GM19467 (cell line): ENCODE measurements around the gene NUP210L.
A peak's percentile ranks its signal among the peaks of the same experiment; 100 is the strongest.
"Not testable (repeated sequence)": the region's sequence is repeated elsewhere in the genome, so short reads cannot be mapped to it uniquely, and the experiment has no call there.

Experiments
- ATAC-seq: cut with Tn5 transposase; IDR thresholded peaks from one replicate; pipeline ENCODE4 v1.9.1; 2021; ENCODE audit warnings: mild to moderate bottlenecking, moderate library complexity; ENCODE audit not compliant: unreplicated experiment

NUP210L gene

GRCh38 chr1:153995640-153996039 lies 159.2 kb downstream of the NUP210L start:
- no peak for ATAC-seq

- ATAC-seq: no peak
Measured at GRCh38 chr1:153995202-153995601, 159.7 kb downstream of the NUP210L start.

GRCh38 chr1:153991806-153992205 lies 163.1 kb downstream of the NUP210L start:
- no peak for ATAC-seq

- no peak for ATAC-seq
Measured at GRCh38 chr1:153991151-153991630, 163.7 kb downstream of the NUP210L start.

- peak; percentile 72 for ATAC-seq
Measured at GRCh38 chr1:153990468-153991150, 164.3 kb downstream of the NUP210L start, which contains the start of gene RPS27. Gene RPS27 (plus strand): TSS chr1:153990762. CDS start chr1:153990797, 35 bp downstream.

- ATAC-seq: no peak
Measured at GRCh38 chr1:153987621-153988020, 167.3 kb downstream of the NUP210L start.

GRCh38 chr1:153985941-153986761 lies 168.7 kb downstream of the NUP210L start, which contains the start of gene RAB13:
Gene RAB13 (minus strand): TSS chr1:153986339. CDS start chr1:153986236, 103 bp downstream.
- ATAC-seq: no peak

GRCh38 chr1:153985341-153985912 lies 169.4 kb downstream of the NUP210L start:
- ATAC-seq: no peak

- no peak for ATAC-seq
Measured at GRCh38 chr1:153984123-153984894, 170.6 kb downstream of the NUP210L start.

- ATAC-seq: not testable (repeated sequence)
Measured at GRCh38 chr1:153981735-153982134, 173.1 kb downstream of the NUP210L start.

GRCh38 chr1:153979091-153979490 lies 175.8 kb downstream of the NUP210L start:
- not testable (repeated sequence) for ATAC-seq

GRCh38 chr1:153978274-153978909 lies 176.5 kb downstream of the NUP210L start:
- ATAC-seq: no peak

- peak; percentile 66 for ATAC-seq
Measured at GRCh38 chr1:153977250-153978240, 177.3 kb downstream of the NUP210L start, which contains the start of gene JTB. Gene JTB (minus strand): TSS chr1:153977674. CDS start chr1:153977252, 422 bp downstream.

- ATAC-seq: no peak
Measured at GRCh38 chr1:153976819-153977249, 178.0 kb downstream of the NUP210L start.

GRCh38 chr1:153973525-153973924 lies 181.3 kb downstream of the NUP210L start:
- no peak for ATAC-seq

- no peak for ATAC-seq
Measured at GRCh38 chr1:153973071-153973470, 181.8 kb downstream of the NUP210L start.

GRCh38 chr1:153970346-153970745 lies 184.5 kb downstream of the NUP210L start:
- ATAC-seq: no peak

GRCh38 chr1:153968972-153969371 lies 185.9 kb downstream of the NUP210L start:
- no peak for ATAC-seq

GRCh38 chr1:153968408-153968807 lies 186.5 kb downstream of the NUP210L start:
- ATAC-seq: no peak
